Erythroblast (primary cell): Measurements from ENCODE around the gene ZPBP2.

Experiments used
- GATA1 ChIP-seq: IDR thresholded peaks from 2 replicates; pipeline ENCODE4 v1.6.1; 2011; ENCODE audit warnings: low read depth, mild to moderate bottlenecking, control low read depth, low read length, moderate library complexity
- POLR2A ChIP-seq: IDR thresholded peaks from 2 replicates; pipeline ENCODE4 v1.6.1; 2011; ENCODE audit warnings: mild to moderate bottlenecking, low read length

DNA sequence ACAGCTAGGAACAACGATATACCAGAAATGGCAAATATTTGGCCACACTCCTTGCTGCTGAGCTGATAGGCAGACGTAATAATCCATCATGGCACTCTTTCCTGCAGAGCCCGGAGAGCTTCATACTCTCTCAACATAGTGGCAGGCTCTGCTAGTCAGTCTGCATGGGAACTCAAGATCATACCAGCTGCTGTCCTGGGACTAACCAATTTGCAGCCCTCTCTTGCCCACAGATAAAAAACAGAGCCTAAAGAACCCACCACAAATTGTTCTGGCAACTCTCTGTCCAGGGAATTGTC lies 36.9 kb downstream of the ZPBP2 start:
- no peak for TF ChIP-seq POLR2A
- TF ChIP-seq GATA1: no peak
